T1000 (cell line): Measurements from ENCODE around the gene OLFM2.
"Not testable (repeated sequence)": the region's sequence is repeated elsewhere in the genome, so short reads cannot be mapped to it uniquely, and the experiment has no call there.

Source experiments
- DNase-seq: peaks from one replicate; lab custom pipeline; 2025; ENCODE audit warnings: mixed read lengths; lab: John Stamatoyannopoulos, UW

Gene OLFM2

GRCh38 chr19:9860407-9860806 lies 75.9 kb downstream of the OLFM2 start:
- DNase-seq, result no peak

GRCh38 chr19:9858766-9859165 lies 77.5 kb downstream of the OLFM2 start:
- no peak for DNase-seq

- DNase-seq, result no peak
Observed at GRCh38 chr19:9857920-9858746, 78.2 kb downstream of the OLFM2 start.

GRCh38 chr19:9857076-9857721 lies 79.1 kb downstream of the OLFM2 start:
- no peak for DNase-seq

- no peak for DNase-seq
Observed at GRCh38 chr19:9856609-9857008, 79.7 kb downstream of the OLFM2 start.

- no peak for DNase-seq
Observed at GRCh38 chr19:9854282-9854846, 82.0 kb downstream of the OLFM2 start.

GRCh38 chr19:9850235-9850959 lies 85.9 kb downstream of the OLFM2 start:
- DNase-seq, result no peak

- DNase-seq, result no peak
Observed at GRCh38 chr19:9849791-9850190, 86.5 kb downstream of the OLFM2 start.

- no peak for DNase-seq
Observed at GRCh38 chr19:9848762-9849161, 87.6 kb downstream of the OLFM2 start.

- DNase-seq, result no peak
Observed at GRCh38 chr19:9848060-9848459, 88.3 kb downstream of the OLFM2 start.

- peak; percentile 25 for DNase-seq
Observed at GRCh38 chr19:9847087-9847671, 89.1 kb downstream of the OLFM2 start.

GRCh38 chr19:9843626-9844273 lies 92.6 kb downstream of the OLFM2 start:
- not testable (repeated sequence) for DNase-seq

GRCh38 chr19:9842834-9843625 lies 93.3 kb downstream of the OLFM2 start:
- DNase-seq, result no peak

GRCh38 chr19:9839415-9839814 lies 96.9 kb downstream of the OLFM2 start:
- no peak for DNase-seq

GRCh38 chr19:9838324-9838723 lies 98.0 kb downstream of the OLFM2 start:
- DNase-seq, result no peak

GRCh38 chr19:9836021-9836420 lies 100.3 kb downstream of the OLFM2 start:
- no peak for DNase-seq

GRCh38 chr19:9835507-9835949 lies 100.8 kb downstream of the OLFM2 start:
- DNase-seq, result no peak

GRCh38 chr19:9834726-9835506 lies 101.4 kb downstream of the OLFM2 start, which contains the start of gene PIN1:
Gene PIN1, plus strand, starts transcription at chr19:9835318. Its CDS starts 27 bp downstream, at chr19:9835345.
- peak; percentile 96 for DNase-seq

- DNase-seq, result no peak
Observed at GRCh38 chr19:9834307-9834725, 102.0 kb downstream of the OLFM2 start.
